ENCODE data around the gene SAP130. TPM values are rescaled to one million over a fixed set of nuclear protein-coding genes. Genes with fewer than 3 reads are reported as not detected.

SAP130 gene
- total RNA-seq, 6 experiments from 2014 or later: 20.3 to 25.3 (median 22.4) TPM

DNA sequence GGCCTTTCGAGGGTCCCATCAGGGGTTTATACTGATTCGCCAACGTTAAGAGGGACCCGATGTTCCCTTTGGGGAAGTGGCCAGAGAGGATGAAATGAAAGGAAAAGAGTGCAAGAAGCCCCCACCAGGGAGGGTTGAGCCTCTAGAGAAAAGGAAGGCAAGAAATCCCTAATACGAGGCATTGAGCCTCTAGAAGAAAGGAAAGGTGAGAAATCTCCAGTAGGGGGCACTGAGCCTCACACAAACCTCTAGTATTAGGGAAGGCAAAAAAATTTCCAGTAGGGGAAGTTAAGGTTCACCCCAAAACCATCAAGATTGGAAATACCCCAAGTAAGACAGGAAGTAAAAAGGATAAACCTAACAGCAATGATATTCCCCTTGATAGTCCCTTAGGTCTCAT, 9.8 kb upstream of the SAP130 start:
- H3K9me3 Mint-ChIP-seq: peaks cover 40% of the 10 kb centered on the region

DNA sequence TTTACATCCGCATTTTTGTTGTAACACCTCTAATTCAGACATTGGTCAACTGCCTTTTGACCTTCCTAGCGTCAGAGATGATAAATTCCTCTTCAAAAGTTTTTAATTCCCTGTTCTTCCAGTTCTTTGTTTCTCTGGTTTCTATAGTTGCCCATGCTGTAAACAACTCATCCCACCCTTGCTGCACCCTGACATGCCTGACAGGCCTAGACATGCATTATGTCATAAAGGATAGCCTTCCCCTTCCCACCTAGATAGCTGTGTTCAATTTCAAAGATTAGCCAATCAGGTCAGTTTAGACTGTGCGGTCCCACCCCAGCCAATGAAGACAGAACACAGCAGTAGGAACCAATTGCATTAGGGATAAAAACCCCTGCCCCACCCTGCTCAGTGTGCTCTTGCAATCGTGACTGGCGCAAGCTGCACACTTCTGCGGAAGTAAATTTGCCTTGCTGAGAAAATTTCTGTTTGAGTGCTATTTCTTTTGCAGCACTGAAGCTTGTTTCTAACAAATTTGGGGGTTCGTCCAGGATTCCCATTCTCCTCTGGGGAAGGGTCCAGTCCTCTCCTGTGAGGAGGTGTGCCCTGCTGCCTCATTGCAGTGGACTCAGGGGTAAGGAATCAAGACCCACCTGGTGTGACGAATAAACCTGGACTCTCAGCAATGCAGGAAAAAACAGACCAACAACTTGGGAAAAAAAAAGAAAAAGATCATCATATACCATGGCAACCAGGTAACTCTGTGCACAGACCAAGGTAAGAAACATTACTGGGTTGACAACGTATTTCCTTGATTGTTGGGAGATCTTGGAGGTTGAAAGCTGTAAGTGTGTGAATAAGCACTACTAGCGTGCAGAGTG, 9.1 kb upstream of the SAP130 start:
- Mint-ChIP-seq H3K4me1 (ENCODE audit: low read depth) (peaks cover 3% of the 10 kb centered on the region), H3K4me3 (no peak overlapping the region), H3K9me3 (peaks cover 43% of the 10 kb centered on the region), H3K36me3 (ENCODE audit: low read depth) (peaks cover 22% of the 10 kb centered on the region), H3K27ac (no peak overlapping the region), H3K27me3 (ENCODE audit: insufficient read depth) (peaks cover 9% of the 10 kb centered on the region)
- TF ChIP-seq, protein P1, sequence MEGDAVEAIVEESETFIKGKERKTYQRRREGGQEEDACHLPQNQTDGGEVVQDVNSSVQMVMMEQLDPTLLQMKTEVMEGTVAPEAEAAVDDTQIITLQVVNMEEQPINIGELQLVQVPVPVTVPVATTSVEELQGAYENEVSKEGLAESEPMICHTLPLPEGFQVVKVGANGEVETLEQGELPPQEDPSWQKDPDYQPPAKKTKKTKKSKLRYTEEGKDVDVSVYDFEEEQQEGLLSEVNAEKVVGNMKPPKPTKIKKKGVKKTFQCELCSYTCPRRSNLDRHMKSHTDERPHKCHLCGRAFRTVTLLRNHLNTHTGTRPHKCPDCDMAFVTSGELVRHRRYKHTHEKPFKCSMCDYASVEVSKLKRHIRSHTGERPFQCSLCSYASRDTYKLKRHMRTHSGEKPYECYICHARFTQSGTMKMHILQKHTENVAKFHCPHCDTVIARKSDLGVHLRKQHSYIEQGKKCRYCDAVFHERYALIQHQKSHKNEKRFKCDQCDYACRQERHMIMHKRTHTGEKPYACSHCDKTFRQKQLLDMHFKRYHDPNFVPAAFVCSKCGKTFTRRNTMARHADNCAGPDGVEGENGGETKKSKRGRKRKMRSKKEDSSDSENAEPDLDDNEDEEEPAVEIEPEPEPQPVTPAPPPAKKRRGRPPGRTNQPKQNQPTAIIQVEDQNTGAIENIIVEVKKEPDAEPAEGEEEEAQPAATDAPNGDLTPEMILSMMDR (IDR thresholded peaks at IDR 0.05): no peak
- no peak for DNase-seq

More for the DNA sequence above, 9.8 kb upstream of the SAP130 start:
- H3K36me3 Mint-ChIP-seq (ENCODE audit: low read depth): peaks cover 24% of the 10 kb centered on the region
- no peak for DNase-seq
- H3K4me1 Mint-ChIP-seq (ENCODE audit: low read depth): no peaks in the 10 kb centered on the region
- H3K27ac Mint-ChIP-seq: no peak overlapping the region
- H3K4me3 Mint-ChIP-seq: no peak overlapping the region
- TF ChIP-seq, protein P1 (IDR thresholded peaks at IDR 0.05): peak; percentile 43
- H3K27me3 Mint-ChIP-seq (ENCODE audit: insufficient read depth): peaks cover 11% of the 10 kb centered on the region

DNA sequence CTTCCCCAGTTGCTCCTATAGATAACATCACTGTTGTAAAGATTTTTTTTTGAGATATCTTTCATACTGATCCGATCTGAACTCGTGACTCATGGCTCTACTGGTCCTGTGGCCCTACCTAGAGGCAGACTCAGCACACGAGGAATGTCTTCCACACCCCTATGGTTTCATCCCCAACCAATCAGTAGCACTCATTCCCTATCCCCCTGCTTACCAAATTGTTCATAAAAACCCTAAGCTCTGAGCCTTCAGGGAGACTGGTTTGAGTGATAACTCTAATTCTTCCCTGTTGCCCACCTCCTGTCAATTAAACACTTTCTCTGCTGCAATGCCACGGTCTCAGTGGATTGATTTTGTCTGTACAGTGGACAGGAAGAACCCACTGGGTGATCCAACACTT, 4.2 kb upstream of the SAP130 start:
- H3K9me3 Mint-ChIP-seq: peaks cover 35% of the 10 kb centered on the region
- no peak overlapping the region for H3K27ac Mint-ChIP-seq

DNA sequence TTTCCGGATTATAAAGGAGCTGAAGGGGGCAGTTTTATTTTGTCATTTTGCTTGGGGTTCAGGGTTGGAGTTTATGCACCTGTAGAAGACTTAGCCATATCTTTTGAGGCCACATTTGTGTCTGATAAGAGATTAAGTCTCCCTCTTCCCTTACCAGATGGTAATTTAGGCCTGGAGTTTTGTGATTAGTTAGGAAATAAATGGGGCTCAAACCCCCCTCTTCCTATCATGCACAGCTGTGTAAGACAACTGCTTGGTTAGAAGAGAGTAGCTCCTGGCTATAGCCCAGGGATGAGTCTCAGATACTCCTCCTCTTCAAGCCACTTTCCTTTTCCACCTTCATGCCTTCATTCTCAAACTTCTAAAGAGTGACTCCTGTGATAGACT, 802 bp upstream of the SAP130 start:
- H3K27ac Mint-ChIP-seq: no peak overlapping the region
- H3K36me3 Mint-ChIP-seq (ENCODE audit: low read depth): peaks cover 6% of the 10 kb centered on the region
- DNase-seq: no peak
- peaks cover 21% of the 10 kb centered on the region for H3K9me3 Mint-ChIP-seq
- TF ChIP-seq, protein P1 (IDR thresholded peaks at IDR 0.05): no peak
- peaks cover 25% of the 10 kb centered on the region for H3K4me1 Mint-ChIP-seq (ENCODE audit: low read depth)
- H3K4me3 Mint-ChIP-seq: peak overlapping the region; percentile 86
- peaks cover 3% of the 10 kb centered on the region for H3K27me3 Mint-ChIP-seq (ENCODE audit: insufficient read depth)

More for the DNA sequence above, 4.2 kb upstream of the SAP130 start:
- H3K27me3 Mint-ChIP-seq (ENCODE audit: insufficient read depth): no peaks in the 10 kb centered on the region
- TF ChIP-seq, protein P1 (IDR thresholded peaks at IDR 0.05): no peak
- peaks cover 15% of the 10 kb centered on the region for H3K36me3 Mint-ChIP-seq (ENCODE audit: low read depth)
- peaks cover 17% of the 10 kb centered on the region for H3K4me1 Mint-ChIP-seq (ENCODE audit: low read depth)
- no peak overlapping the region for H3K4me3 Mint-ChIP-seq
- no peak for DNase-seq

DNA sequence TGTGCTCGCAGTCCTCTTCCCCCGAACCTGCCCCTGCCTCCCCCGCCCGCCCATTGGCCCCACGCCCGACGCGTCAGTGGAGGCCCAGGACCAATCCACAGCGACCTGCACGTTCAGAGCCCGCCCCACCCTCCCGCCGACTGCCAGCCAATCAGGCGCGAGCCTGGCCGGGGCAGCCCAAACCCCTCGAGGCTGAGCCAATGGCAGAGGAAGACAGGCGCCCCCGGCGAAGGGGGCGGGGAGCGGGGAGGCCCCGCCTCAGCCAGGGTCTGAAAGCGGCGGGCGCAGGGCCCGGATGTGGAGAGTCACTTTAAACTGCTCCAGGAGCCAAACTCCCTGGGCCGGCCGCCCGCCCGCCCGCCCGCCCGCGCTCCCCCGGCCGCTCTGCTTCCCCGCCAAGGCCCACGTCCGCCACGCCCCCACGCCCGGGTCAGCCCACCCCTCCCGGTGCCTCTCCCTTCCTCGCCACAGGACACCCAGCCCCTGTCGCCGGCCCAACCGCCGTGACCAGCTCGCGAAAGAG, 520 bp downstream of the SAP130 start:
- peak; percentile 99 for DNase-seq
- Mint-ChIP-seq H3K4me3 (peak overlapping the region; percentile 94), H3K9me3 (peaks cover 12% of the 10 kb centered on the region), H3K27ac (peak overlapping the region; percentile 62), H3K4me1 (ENCODE audit: low read depth) (peaks cover 25% of the 10 kb centered on the region), H3K36me3 (ENCODE audit: low read depth) (no peaks in the 10 kb centered on the region), H3K27me3 (ENCODE audit: insufficient read depth) (peaks cover 3% of the 10 kb centered on the region)
- TF ChIP-seq, protein P1 (IDR thresholded peaks at IDR 0.05): no peak

Data from HFFc6 (cell line).